GM19324 (cell line): Measurements from ENCODE around the gene GSDMA.

Experiments
- ATAC-seq: cut with Tn5 transposase; IDR thresholded peaks from one replicate; pipeline ENCODE4 v1.9.1; 2021; ENCODE audit warnings: mild to moderate bottlenecking, moderate library complexity; ENCODE audit not compliant: unreplicated experiment, low FRiP score

The GSDMA gene

GRCh38 chr17:40018211-40019121 is 55.7 kb downstream of the GSDMA start:
- no peak for ATAC-seq

- no peak for ATAC-seq
Observed at GRCh38 chr17:40019140-40019991, 56.6 kb downstream of the GSDMA start.

- no peak for ATAC-seq
Observed at GRCh38 chr17:40020146-40020545, 57.3 kb downstream of the GSDMA start.

- ATAC-seq, result no peak
Observed at GRCh38 chr17:40021451-40021971, 58.7 kb downstream of the GSDMA start.

GRCh38 chr17:40022497-40022896 is 59.7 kb downstream of the GSDMA start:
- ATAC-seq, result no peak

- ATAC-seq, result no peak
Observed at GRCh38 chr17:40022961-40023541, 60.2 kb downstream of the GSDMA start.

- ATAC-seq, result no peak
Observed at GRCh38 chr17:40023590-40024292, 60.9 kb downstream of the GSDMA start.

- ATAC-seq, result no peak
Observed at GRCh38 chr17:40024901-40025300, 62.1 kb downstream of the GSDMA start.

GRCh38 chr17:40025559-40025958 is 62.8 kb downstream of the GSDMA start:
- ATAC-seq, result no peak

- ATAC-seq, result no peak
Observed at GRCh38 chr17:40025991-40026815, 63.4 kb downstream of the GSDMA start.

- no peak for ATAC-seq
Observed at GRCh38 chr17:40026816-40027613, 64.2 kb downstream of the GSDMA start.
